NCI-H2107 treated with DMSO at 0.1 percent for 48 hours (cell line): ENCODE results near the gene PHAX.
A peak's percentile ranks its signal among the peaks of the same experiment; 100 is the strongest.
"Not testable (repeated sequence)": the region's sequence is repeated elsewhere in the genome, so short reads cannot be mapped to it uniquely, and the experiment has no call there.

Experiments
- DNase-seq: peaks from one replicate; lab custom pipeline; 2025; ENCODE audit not compliant: unreplicated experiment; lab: John Stamatoyannopoulos, UW

The PHAX gene, protein sequence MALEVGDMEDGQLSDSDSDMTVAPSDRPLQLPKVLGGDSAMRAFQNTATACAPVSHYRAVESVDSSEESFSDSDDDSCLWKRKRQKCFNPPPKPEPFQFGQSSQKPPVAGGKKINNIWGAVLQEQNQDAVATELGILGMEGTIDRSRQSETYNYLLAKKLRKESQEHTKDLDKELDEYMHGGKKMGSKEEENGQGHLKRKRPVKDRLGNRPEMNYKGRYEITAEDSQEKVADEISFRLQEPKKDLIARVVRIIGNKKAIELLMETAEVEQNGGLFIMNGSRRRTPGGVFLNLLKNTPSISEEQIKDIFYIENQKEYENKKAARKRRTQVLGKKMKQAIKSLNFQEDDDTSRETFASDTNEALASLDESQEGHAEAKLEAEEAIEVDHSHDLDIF

DNA sequence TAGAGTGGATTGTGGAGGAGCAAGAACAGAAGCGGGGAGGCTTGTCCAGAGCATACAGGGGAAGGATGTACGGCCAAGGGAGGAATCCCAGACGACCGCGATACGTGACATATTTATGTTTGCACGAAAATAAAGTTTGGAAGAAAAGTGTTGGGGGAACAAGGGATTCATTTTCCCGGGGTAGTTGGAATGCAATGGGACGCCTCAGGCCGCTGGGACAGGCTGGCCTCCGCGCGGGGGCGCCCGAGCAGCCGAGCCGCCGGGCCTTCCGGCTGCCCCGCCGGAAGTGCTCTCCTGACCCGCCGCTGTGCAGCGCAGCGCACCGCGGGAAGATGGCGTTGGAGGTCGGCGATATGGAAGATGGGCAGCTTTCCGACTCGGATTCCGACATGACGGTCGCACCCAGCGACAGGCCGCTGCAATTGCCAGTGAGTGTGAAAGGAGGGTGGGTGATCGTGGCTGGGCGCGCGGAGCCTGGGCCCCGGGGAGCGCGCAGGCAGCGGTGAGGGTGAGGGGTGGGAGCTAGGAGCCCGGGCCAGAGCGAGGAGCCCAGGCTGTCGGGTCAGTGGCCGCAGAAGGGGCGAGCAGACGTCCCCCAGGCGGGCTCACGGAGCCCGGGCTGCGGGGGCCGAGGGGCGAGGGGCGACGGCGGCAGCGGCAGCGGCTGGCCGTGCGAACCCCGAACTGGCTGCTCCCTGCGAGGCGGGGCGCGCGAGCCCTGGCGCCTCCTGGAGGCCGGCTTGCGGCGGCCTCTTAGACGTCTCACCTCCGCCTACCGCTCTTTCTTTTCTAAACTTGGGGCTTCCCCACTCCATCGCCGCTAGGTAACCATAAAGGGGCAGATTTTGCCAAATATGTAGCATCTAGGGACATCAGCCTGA is at the start of gene PHAX:
TSS of gene PHAX (plus strand) at position 317 of the 881 bp plus-strand sequence. CDS start at position 333, 16 bp downstream.
- DNase-seq = no peak

DNA sequence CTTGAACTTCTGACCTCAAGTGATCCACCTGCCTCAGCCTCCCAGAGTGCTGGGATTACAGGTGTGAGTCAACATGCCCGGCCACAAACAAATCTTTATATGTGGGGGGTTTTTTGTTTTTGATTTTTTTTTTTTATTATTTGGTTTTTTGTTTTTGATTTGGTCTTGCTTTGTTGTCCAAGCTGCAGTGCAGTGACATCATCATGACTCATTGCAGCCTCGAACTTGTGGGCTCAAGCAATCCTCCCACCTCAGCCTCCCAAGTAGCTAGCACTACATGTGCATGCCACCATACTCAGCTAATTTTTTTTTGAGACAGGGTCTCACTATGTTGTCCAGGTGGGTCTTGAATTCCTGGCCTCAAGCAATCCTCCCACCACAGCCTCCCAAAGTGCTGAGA is 48.1 kb upstream of the PHAX start:
- no peak for DNase-seq

DNA sequence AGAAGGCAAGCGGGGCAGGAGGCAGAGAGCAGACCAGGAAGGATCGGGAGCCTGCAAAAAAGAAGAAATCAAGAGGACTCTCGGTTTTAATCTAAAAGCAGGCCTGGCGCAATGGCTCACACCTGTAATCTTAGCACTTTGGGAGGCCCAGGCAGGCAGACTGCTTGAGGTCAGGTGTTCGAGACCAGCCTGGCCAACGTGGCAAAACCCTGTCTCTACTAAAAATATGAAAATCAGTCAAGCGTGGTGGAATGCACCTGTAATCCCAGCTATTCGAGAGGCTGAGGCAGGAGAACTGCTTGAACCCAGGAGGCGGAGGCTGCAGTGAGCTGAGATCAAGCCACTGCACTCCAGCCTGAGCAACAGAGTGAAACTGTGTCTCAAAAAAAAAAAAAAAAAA is 45.6 kb upstream of the PHAX start:
- DNase-seq = not testable (repeated sequence)

DNA sequence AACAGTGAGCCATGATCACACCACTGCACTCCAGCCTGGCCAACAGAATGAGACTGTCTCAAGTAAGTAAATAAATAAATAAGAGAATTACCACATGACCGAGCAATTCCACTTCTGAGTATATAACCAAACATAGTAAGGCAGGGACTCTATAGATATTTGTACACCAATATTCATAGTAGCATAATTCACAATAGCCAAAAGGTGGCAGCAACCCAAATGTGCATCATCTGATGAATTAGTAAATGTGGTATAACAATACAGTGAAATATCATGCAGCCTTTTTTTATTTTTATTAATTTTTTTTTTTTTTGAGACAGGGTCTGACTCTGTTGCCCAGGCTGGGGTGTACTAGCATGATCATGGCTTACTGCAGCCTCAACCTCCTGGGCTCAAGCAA is 38.8 kb upstream of the PHAX start:
- no peak for DNase-seq

DNA sequence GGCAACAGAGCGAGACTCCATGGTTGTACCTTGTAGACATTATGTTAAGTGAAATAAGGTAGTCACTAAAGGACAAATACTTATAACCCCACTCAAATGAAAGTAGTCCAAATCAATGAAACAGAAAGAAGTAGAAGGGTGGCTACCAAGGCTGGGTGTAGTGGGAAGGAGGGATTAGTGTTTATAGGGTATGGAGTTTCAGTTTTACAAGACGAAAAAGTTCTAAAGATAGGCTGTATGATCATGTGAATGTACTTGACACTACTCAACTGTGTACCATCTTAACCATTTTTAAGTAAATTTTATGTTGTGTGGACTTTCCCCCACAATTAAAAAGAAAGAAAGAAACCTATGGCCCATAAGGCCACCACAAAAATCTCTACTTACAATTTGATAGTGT is 37.9 kb upstream of the PHAX start:
- no peak for DNase-seq

DNA sequence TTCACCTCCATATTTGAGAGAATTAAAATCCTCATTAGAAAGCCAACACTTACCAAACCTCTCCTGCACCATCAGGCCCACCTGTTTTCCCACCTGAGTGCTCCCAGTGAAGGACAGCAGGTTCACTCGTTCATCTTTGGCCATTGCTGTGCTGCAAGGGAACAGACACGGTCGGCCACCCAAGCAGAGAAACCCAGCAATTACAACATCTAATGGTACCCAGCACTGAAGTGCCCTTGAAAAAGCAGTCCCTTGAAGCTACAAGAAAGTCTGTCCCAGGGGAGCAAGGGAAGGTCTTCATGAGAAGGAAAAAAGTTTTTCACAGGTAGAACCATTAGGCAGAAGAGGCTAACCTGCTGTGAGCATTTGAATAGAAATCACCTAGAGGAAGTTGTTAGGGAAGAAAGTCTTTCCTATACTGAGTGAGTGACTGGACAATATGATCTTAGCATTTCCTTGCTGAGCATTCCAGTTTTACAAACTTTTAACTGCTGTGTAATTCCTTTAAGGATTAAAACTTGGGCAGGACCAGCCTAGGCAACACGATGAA is 32.5 kb upstream of the PHAX start:
- DNase-seq = no peak

DNA sequence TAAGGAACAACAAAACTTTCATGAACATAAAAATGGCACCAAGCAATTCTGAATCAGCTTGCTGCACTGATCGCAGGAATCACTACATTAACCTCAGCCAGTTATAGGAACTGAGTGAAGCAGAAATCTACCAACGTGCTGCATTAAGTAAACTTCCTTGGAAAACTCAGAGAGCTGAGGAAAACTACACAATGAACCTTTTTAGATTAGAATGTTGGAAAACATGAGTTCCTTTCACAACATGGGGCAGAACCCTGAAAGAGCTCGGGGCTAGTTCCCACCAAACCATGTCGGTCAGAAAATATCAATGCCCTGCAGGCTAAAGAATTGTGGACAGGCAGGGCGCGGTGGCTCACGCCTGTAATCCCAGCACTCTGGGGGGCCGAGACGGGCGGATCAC is 25.1 kb upstream of the PHAX start:
- no peak for DNase-seq

DNA sequence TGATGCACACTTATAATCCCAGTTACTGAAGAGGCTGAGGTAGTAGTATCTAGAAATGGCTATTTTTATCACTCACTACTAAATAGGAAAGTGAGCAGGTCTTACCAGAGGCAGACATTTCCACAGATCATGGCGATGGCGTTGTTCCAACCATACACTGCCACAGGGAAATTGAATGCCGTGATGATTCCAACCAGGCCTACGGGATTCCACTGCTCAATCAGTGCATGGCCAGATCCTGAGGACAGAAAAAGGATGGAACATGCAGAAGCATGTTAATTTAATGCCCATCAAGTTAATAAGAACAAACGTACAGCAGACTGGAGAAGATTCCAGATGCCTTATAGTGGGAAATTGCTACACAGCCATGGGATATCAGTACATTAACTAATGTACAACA is 23.8 kb upstream of the PHAX start:
- no peak for DNase-seq

DNA sequence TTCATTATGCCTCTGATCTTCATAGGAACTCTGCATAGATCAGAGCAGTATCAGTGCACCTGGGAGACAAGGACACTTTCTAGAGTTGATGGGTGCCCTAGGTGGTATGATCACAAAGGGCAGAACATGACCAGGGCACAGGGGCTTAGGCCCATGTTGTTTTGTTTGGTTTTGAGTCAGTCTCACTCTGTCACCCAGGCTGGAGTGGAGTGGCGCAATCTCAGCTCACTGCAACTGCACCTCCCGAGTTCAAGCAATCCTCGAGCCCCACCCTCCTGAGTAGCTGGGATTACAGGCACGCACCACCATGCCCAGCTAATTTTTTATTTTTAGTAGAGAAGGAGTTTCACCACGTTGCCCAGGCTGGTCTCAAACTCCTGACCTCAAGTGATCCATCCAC is 23.3 kb upstream of the PHAX start:
- DNase-seq = no peak

DNA sequence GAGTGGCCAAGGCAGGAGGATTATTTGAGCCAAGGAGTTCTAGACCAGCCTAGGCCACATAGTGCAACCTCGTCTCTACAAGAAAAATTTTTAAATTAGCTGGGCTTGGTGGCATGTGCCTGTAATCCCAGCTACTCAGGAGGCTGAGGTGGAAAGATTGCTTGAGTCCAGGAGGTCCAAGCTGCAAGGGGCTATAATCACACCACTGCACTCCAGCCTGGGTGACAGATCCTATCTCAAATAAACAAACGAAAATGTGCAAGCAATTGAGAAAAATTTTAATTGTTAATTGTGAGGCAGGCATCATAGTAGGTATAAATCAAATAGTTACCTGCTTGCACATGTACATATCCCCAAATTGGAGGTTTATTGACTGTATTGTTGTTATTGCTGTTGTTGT is 21.0 kb upstream of the PHAX start:
- no peak for DNase-seq

DNA sequence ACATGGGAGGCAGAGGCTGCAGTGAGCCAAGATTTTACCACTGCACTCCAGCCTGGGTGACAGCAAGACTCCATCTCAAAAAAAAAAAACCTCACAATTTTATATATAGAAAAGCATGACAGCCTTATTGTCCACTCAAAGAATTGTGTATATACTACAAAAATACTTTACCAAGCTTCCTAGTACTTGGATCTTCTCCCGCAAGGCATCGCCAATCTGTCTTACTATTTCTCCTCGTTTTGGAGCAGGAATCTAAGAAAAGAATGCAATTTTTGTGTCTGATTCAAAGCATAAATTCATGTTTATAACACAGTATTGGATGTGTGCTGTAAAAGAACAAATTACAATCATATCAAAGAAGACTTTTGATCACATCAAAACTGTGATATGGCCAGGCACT is 17.0 kb upstream of the PHAX start:
- no peak for DNase-seq

DNA sequence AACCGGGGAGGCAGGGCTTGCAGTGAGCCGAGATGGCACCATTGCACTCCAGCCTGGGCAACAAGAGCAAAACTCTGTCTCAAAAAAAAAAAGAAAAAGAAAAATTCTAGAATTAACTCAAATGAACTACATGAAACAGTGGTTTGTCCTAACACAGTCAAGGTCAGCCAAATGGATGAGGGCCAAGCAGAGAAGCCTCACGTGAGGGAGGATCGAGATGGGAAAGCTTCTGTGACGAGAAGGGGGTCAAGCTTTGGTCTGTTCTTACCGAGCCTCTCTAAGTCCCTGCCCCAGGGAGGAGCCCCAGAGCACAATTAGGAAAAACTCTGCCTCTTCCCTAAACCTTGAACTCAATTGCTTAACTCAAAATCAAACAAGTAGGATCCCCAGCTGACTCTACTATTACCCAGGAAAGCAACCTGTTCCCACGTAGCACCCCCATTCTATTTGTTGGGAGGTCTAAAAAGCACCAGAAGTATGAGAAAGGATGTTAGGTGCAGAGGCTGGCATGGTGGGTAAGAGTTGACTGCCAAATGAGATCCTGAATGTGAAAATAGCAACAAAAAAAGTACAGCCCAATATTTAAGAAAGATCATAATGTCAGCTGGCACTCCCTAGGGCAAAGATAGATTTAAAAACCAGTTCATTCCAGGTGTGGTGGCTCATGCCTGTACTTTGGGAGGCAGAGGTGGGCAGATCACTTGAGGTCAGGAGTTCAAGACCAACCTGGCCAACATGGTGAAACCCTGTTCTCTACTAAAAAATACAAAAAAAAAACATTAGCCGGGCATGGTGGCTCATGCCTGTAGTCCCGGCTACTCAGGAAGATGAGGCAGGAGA is 13.0 kb upstream of the PHAX start:
- no peak for DNase-seq

DNA sequence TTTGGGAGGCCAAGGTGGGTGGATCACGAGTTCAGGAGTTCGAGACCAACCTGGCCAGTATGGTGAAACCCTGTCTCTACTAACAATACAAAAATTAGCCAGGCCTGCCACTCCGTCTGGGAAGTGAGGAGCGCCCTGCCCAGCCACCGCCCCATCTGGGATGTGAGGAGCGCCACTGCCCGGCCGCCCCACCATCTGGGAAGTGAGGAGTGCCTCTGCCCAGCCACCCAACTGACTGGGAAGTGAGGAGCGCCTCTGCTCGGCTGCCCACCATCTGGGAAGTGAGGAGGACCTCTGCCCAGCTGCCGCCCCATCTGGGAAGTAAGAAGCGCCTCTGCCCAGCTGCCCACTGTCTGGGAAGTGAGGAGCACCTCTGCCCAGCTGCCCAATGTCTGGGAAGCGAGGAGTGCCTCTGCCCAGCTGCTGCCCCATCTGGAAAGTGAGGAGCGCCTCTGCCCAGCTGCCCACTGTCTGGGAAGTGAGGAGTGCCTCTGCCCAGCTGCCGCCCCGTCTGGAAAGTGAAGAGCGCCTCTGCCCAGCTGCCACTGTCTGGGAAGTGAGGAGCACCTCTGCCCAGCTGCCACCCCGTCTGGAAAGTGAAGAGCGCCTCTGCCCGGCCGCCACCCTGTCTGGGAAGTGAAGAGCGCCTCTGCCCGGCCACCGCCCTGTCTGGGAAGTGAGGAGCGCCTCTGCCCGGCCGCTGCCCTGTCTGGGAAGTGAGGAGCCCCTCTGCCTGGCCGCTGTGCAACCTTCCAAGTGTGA is 11.0 kb upstream of the PHAX start:
- no peak for DNase-seq

DNA sequence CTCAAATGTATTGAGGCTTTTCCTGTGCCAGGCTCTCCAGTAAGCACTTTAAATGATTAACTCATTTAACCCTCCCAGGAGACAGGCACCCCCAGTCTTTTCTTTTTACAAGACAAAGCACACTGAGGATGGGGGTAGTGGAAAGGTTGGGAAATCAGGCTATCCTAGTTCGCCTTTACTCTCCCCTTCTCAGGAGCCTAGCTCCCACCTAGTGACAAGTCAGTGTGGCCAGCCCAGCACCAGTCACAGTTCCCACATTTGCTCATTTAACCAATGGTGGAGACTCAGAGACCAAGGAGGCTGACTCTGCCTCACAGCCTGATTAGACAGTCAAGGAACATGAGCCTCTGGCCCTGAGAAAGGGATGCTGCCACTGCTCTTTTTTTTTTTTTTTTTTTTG is 9.2 kb upstream of the PHAX start:
- no peak for DNase-seq

DNA sequence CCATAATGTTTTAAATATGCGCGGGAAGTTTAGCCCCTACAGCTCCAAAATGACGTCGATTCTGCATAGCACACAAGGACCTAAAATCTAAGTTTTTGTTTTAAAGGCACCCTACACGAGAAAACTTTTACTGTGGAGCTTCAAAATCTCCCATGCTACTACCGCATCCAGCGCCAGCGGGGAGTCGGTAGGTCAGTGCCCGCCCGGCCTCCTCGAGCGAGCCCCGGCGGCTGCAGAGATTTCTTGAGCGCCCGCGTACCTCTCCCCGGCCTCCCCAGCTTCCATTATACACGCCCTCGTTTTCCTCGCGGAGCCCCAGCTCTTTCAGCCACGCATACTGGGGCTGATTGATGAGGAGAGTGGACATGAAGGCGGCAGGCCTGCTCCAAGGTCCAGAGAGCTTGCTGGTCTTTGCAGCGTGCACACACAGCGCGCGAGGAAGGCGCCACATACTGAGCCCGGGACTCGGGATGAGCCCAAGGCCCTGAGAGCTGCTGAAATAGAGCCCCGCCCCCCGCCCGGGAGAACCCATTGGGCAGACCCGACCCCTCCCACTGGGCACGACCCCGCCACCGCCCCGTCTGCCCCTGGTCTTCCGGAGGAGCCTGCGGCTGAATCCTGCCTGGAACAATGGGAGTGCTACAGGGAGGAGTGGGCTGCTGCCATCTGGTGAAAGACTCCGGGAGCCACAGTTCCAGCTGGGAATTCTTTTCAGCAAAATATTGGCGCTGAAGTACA is 5.8 kb upstream of the PHAX start, which contains the start of gene ALDH7A1:
TSS of gene ALDH7A1 (minus strand) at position 472 of the 738 bp plus-strand sequence. CDS start at position 451, 21 bp downstream.
- DNase-seq = peak; percentile 59

DNA sequence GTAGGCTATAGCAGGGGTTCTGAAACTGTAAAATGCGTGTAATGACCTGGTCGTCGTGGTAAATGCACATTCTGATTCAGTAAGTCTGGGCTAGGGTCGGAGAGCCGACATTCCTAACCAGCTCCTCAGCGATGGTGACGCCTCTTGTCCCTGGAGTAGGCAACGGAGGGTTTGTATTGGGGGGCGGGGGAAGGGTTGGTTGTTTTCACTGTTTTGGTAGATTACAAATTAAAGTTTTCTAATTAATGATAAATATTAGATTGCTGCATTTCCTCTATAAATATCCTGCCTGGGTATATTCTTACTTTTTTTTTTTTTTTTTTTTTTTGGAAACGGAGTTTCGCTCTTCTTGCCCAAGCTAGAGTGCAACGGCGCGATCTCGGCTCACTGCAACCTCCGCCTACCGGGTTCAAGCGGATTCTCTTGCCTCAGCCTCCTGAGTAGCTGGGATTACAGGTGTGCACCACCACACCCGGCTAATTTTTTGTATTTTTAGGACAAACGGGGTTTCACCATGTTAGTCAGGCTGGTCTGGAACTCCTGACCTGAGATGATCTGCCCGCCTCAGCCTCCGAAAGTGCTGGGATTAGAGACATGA is 5.2 kb upstream of the PHAX start:
- DNase-seq = no peak

DNA sequence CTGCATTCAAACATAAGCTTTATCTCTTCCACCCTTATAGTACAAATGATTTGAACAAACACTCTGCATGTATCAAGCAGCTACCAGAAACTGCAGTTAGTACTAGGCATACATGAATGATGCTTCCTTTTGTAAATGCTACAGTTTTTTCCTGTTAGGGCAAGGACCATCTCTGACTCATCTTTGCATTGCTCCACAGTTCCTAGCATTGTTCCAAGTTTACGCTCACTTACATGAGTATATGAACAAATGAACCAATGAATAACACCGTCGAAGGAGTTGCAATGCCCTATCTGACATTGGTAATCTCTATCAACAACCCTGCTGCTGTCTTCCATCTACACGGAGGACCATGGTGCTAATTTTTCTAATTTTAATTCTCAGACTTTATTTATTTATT is 3.6 kb upstream of the PHAX start:
- no peak for DNase-seq

DNA sequence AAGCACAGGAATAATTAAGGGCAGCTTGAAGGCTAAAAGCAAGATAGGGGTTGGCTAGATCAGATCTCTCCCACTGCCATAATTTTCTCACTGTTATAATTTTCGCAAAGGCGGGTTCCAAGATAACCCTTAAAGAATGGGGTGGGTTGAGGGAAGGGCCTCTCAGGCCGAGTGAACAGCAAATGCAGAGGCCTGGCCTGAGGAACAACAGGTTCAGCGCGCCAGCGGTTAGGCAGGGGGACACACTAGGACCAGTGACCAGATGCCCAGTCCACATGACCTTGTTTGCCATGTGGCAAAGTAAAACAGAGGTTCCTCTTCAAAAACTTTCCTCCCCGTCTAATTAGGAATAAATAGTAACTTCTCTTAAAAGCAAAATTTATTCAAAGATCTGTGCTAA is 1.2 kb upstream of the PHAX start:
- no peak for DNase-seq

DNA sequence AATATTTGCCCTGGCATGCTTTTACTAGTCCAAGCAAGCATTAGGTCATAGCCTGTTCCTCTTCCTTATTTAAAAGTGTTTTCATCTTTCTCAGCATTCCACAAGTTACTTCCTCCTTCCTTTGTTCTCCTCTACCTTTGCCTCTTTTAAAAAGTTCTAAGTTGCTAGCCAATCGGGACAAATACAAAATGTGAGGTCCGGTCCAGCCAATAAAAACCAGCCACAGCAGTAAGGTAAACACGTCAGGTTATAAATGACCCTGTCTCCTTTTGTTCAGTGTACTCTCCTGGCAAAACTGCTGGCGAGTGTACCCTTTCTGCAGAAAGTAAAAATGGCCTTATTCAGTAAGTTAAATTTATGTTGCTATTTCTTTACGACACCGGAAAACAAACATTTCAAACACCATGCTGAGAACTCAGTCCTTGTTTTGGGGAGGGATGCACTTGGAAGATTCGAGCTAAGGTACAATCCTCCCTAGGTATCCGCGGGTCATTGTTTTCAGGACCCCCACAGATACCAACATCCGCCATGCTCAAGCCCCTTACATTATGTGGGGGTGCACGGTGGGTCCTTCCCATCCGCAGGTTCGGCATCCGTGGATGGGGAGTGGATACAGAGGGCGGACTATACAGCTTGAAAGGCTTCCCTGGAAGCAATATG is 646 bp upstream of the PHAX start:
- not testable (repeated sequence) for DNase-seq
